Prostate gland (tissue), 2 donors: ENCODE measurements around the gene PSMD11. TPM values are rescaled to one million over a fixed set of nuclear protein-coding genes. Genes with fewer than 3 reads are reported as not detected.
A peak's percentile ranks its signal among the peaks of the same experiment; 100 is the strongest.

ENCODE experiments used
- DNase-seq: peaks from one replicate; pipeline ENCODE4 v3.0.0-alpha.2; 2019; ENCODE audit warnings: low spot score
- H3K27ac ChIP-seq, 2 donors: fragments of 200-600 bp; sonication (generic); 2 replicates each; pipeline ENCODE4 v1.5.1; 2017 to 2019
- H3K27me3 ChIP-seq: fragments of 200-600 bp; sonication (generic); replicated peaks from 2 replicates; pipeline ENCODE4 v1.5.1; 2019; ENCODE audit not compliant: insufficient read depth
- H3K36me3 ChIP-seq, 2 donors: fragments of 200-600 bp; sonication (generic); 1 replicate in 1 of 2; 2 replicates in 1 of 2; pipeline versions ENCODE4 v1.5.1 to v1.8.1; 2017 to 2019
- H3K4me1 ChIP-seq: fragments of 200-600 bp; sonication (generic); replicated peaks from 2 replicates; pipeline ENCODE4 v1.5.1; 2019
- H3K4me3 ChIP-seq, 2 donors: fragments of 200-600 bp; sonication (generic); 2 replicates each; pipeline ENCODE4 v1.5.1; 2017 to 2019
- H3K9me3 ChIP-seq: fragments of 200-600 bp; sonication (generic); 2 replicates; pipeline ENCODE4 v1.5.1; 2017
- CTCF ChIP-seq, 4 experiments: fragments of 200-600 bp in 2 of 4; fragments of 450-650 bp in 2 of 4; sonication (generic) in 2 of 4; IDR thresholded peaks; 1 replicate in 3 of 4; 2 replicates in 1 of 4; pipeline ENCODE4 v1.5.1; 2016 to 2019; ENCODE audit warnings: antibody characterized with exemption in 4 of 4, mild to moderate bottlenecking in 2 of 4, moderate library complexity in 2 of 4
- POLR2A ChIP-seq: fragments of 450-650 bp; IDR thresholded peaks from one replicate; pipeline ENCODE4 v1.6.1; 2016; ENCODE audit warnings: antibody characterized with exemption, mild to moderate bottlenecking
- POLR2AphosphoS5 ChIP-seq: sonication (generic); formaldehyde crosslinking; IDR thresholded peaks from one replicate; pipeline ENCODE4 v1.6.1; 2017; ENCODE audit warnings: antibody characterized with exemption
- WGBS: methylation state at CpG from one replicate; pipeline ENCODE4 v1.1.5; 2018; 5-methylcytosine and 5-hydroxymethylcytosine counted together
- intact Hi-C: fragments of 100-400 bp; cut with DNase I; formaldehyde crosslinking; loops from one replicate; pipeline ENCODE4 v1.14.2; 2022
- total RNA-seq, 2 donors: library from RNA; depleted of rRNA; stranded (reverse); fragments of >200 nt; gene quantifications; one replicate each; pipeline ENCODE4 v1.1.0, GENCODE V29; 2016

Gene PSMD11
- total RNA-seq, 2 donors from 2014 or later: 47.4 to 53.3 TPM

- no peak for DNase-seq
- Histone ChIP-seq H3K27me3 (no peaks in the 10 kb centered on the region), H3K9me3 (no peaks in the 10 kb centered on the region), H3K4me3 (no peak overlapping the region), H3K4me1 (no peaks in the 10 kb centered on the region), H3K36me3 (peaks cover 2 to 5% of the 10 kb centered on the region in 2 donors), H3K27ac (no peak overlapping the region)
- WGBS: 86% methylated on average over 6 of the region's 6 CpGs
- TF ChIP-seq CTCF (IDR thresholded peaks at IDR 0.05) (no peak), POLR2A (no peak), POLR2AphosphoS5 (no peak)
- intact Hi-C loops: no loop called here
These were observed 26.3 kb downstream of the PSMD11 start for GRCh38 chr17:32470405-32471167.

DNA sequence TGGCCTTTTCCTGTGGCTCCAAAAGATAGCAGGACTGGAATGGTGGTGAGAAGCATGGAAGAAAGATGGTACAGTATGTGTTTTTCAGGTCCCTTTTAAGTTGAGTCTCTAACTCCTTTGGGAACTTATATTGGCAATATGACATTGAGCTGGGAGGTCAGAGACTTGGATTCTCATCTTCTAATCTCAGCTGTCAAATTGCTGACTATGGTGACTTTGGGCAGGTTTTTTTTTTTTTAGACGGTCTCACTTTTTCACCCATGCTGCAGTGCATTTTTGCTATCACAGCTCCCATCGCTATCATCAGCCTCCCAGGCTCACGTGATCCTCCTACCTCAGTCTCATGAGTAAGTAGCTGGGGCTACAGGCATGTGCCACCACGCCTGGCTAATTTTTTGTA is 27.3 kb downstream of the PSMD11 start:
- WGBS: 95% methylated on average over 4 of the region's 4 CpGs
- H3K4me1 ChIP-seq: no peaks in the 10 kb centered on the region
- intact Hi-C loops: no loop called here
- H3K9me3 ChIP-seq: no peaks in the 10 kb centered on the region
- H3K27ac ChIP-seq: no peak overlapping the region
- H3K36me3 ChIP-seq: peaks cover 2 to 10% of the 10 kb centered on the region in 2 donors
- DNase-seq: no peak
- TF ChIP-seq CTCF (IDR thresholded peaks at IDR 0.05) (no peak), POLR2AphosphoS5 (no peak)
- H3K4me3 ChIP-seq: no peak overlapping the region
- H3K27me3 ChIP-seq: no peaks in the 10 kb centered on the region

- H3K27me3 ChIP-seq: no peaks in the 10 kb centered on the region
- H3K4me1 ChIP-seq: no peaks in the 10 kb centered on the region
- H3K36me3 ChIP-seq: peaks cover 10 to 13% of the 10 kb centered on the region in 2 donors
- no peak for DNase-seq
- H3K9me3 ChIP-seq: no peaks in the 10 kb centered on the region
- WGBS: 89% methylated on average over 3 of the region's 3 CpGs
- H3K27ac ChIP-seq: no peak overlapping the region
- no peak overlapping the region for H3K4me3 ChIP-seq
- TF ChIP-seq CTCF (IDR thresholded peaks at IDR 0.05) (no peak), POLR2AphosphoS5 (no peak), POLR2A (no peak)
- intact Hi-C loops: no loop called here
These were observed 30.9 kb downstream of the PSMD11 start for GRCh38 chr17:32475258-32475657.

- no peak overlapping the region for H3K27ac ChIP-seq
- no peaks in the 10 kb centered on the region for H3K27me3 ChIP-seq
- no peak overlapping the region for H3K4me3 ChIP-seq
- intact Hi-C loops: no loop called here
- DNase-seq: peak; percentile 42
- 75% methylated on average over 8 of the region's 8 CpGs for WGBS
- no peaks in the 10 kb centered on the region for H3K9me3 ChIP-seq
- no peaks in the 10 kb centered on the region for H3K4me1 ChIP-seq
- TF ChIP-seq POLR2AphosphoS5: peak; percentile 51
- TF ChIP-seq CTCF (IDR thresholded peaks at IDR 0.05): no peak
- peaks cover 10 to 13% of the 10 kb centered on the region in 2 donors for H3K36me3 ChIP-seq
These were observed 32.9 kb downstream of the PSMD11 start for GRCh38 chr17:32477220-32477619.

GRCh38 chr17:32479074-32479617 is 34.8 kb downstream of the PSMD11 start:
- Histone ChIP-seq H3K9me3 (no peaks in the 10 kb centered on the region), H3K27ac (no peak overlapping the region), H3K4me3 (no peak overlapping the region), H3K27me3 (no peaks in the 10 kb centered on the region), H3K36me3 (peaks cover 8% of the 10 kb centered on the region in 2 donors), H3K4me1 (no peaks in the 10 kb centered on the region)
- DNase-seq: no peak
- no peak for TF ChIP-seq CTCF (IDR thresholded peaks at IDR 0.05)
- no peak for TF ChIP-seq POLR2A
- TF ChIP-seq POLR2AphosphoS5: no peak
- intact Hi-C loops: no loop called here
- 86% methylated on average over 5 of the region's 5 CpGs for WGBS
